HG03354 (cell line): Measurements from ENCODE around the gene CD22.
"Not testable (repeated sequence)": the region's sequence is repeated elsewhere in the genome, so short reads cannot be mapped to it uniquely, and the experiment has no call there.

Experiments
- ATAC-seq: cut with Tn5 transposase; IDR thresholded peaks from one replicate; pipeline ENCODE4 v1.9.1; 2021; ENCODE audit warnings: mild to moderate bottlenecking; ENCODE audit not compliant: unreplicated experiment, poor library complexity, severe bottlenecking

CD22 gene

GRCh38 chr19:35328851-35329285, at the start of gene CD22:
Gene CD22, plus strand, starts transcription at chr19:35329187. Its CDS starts 2,854 bp downstream, at chr19:35332041.
- ATAC-seq: peak; percentile 34

DNA sequence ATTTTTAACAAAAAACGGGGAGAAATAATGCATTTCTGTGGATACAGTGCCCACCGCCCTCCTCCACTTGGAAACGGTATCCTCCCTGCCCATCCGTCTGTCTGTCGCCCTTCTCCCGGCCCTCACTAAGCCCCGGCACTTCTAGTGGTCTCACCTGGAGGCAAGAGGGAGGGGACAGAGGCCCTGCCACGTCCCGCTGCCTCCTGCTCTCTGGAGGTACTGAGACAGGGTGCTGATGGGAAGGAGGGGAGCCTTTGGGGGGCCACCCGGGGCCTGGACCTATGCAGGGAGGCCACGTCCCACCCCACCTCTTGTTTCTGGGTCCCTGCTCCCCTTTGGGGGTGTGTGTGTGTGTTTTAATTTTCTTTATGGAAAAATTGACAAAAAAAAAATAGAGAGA, 49.6 kb upstream of the CD22 start:
- ATAC-seq: no peak

- no peak for ATAC-seq
Measured at GRCh38 chr19:35279985-35280821, 48.8 kb upstream of the CD22 start.

DNA sequence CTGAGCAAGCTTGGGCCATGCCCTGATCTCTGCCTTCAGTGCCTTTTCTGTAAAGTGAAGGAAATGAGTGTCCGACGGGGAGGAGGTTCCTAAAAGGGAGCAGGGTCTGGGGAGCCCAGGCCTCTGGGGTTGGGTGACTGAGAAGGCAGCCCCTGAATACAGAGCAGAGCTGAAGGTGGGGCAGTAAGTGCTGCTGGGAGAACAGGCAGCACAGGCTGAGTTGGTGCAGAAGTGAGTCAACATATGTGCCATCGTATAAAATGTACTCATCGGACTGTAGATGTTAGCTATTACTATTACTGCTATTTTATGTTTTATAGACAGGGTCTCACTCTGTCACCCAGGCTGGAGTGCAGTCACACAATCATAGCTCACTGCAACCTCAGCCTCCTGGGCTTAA, 47.7 kb upstream of the CD22 start:
- ATAC-seq: no peak

- ATAC-seq: no peak
Measured at GRCh38 chr19:35284153-35285094, 44.6 kb upstream of the CD22 start.

DNA sequence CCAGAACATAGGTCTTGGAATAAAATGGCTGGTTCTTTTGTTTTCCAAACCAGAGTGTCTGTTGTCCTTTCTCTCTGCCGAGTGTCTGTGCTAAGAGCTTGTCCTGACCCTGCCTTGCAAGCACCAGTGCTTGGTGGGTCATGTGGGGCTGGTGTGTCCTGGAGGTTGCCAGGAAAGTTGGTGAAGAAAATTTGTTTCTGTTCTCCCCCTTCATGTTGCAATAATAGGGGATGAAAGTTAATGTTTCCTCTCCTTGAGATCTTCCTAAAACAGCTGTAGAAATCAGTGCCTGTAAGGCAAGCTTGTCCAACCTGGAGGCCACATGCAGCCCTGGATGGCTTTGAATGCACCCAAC, 43.9 kb upstream of the CD22 start:
- no peak for ATAC-seq

DNA sequence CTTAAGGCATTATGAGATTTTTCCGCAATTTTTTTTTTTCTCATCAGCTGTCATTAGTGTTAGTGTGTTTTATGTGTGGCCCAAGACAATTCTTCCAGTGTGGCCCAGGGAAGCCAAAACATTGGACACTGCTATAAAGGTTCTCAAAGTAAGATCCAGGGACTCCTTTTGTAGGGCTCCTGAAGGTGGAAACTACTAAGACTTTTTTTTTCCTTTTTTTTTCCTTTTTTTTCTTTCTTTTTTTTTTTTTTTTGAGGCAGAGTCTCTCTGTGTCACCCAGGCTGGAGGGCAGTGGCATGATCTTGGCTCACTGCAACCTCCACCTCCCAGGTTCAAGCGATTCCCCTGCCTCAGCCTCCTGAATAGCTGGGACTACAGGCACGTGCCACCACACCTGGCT, 43.5 kb upstream of the CD22 start:
- not testable (repeated sequence) for ATAC-seq

DNA sequence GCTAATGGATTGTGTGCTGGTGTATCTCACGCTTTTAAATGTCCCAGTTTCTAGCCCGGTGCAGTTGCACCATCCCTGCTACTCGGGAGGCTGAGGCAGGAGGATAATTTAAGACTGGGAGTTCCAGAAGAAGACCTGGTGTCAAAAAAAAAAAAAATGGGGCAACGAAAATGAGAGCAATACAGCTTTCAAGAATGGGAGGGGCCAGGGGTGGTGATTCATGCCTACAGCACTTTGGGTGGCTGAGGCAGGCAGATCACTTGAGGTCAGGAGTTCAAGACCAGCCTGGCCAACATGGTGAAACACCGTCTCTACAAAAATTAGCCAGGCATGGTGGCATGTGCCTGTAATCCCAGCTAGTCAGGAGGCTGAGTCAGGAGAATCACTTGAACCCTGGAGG, 42.9 kb upstream of the CD22 start:
- ATAC-seq: not testable (repeated sequence)

- ATAC-seq: no peak
Measured at GRCh38 chr19:35287713-35288112, 41.3 kb upstream of the CD22 start.

GRCh38 chr19:35288331-35288730, 40.7 kb upstream of the CD22 start:
- ATAC-seq: no peak

- ATAC-seq: no peak
Measured at GRCh38 chr19:35288906-35289305, 40.1 kb upstream of the CD22 start.

DNA sequence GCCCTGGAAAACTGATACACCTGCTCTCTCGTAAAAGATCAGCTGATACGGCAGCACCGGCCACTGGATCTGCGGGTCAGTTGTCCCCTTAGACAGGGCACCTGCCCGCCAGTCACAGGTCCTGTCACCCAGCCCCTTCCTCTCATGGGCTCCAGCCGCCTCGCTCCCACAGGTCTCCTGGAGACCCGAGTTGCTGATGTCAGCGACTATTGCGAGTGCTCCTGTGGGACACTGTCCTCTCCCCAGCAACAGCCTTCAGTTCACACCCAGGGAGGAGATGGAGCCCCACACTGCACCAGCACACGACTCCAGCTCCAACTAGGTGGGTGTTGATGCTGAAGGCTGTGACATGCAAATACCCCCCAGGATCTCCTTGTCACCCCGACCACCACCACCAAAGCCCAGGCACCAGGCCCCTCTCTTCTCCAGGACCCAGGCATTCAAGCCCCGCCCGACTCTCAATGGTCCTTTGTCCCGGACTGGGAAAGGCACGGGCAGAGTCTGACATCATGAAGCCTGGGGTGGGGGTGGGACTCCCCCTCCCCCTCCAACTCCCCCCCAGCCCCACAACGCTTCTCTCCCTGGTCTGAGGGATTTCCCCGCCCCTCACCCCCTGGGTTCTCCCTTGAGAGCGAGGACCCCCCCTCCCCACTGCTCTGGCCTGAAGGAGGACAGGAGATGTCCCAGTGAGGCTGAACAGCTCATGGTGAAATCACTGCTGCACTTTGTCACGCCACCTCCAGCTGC, 38.4 kb upstream of the CD22 start:
- ATAC-seq: no peak

DNA sequence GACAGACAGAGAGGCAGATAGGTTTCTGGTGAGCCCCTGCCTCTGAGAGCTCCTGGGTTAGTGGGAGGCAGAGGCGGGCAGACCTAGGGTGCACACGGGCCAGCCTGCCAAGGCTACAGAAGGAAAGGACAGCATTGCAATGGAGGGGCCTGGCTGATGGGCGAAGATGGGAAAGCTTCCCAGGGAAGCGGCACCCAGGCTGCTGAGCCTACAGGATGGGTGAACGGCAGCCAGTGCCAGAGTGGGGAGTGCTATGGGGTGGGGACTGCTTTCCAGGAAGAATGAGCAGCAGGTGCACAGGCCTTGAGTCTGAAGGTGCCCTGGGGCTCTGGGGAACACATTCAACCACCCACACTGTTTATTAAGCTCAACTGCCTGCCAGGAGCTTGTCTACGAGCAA, 37.7 kb upstream of the CD22 start:
- no peak for ATAC-seq

- no peak for ATAC-seq
Measured at GRCh38 chr19:35291916-35292315, 37.1 kb upstream of the CD22 start, which contains the start of gene MAG. Gene MAG, plus strand, starts transcription at chr19:35292161. Its CDS starts 3,248 bp downstream, at chr19:35295409.

DNA sequence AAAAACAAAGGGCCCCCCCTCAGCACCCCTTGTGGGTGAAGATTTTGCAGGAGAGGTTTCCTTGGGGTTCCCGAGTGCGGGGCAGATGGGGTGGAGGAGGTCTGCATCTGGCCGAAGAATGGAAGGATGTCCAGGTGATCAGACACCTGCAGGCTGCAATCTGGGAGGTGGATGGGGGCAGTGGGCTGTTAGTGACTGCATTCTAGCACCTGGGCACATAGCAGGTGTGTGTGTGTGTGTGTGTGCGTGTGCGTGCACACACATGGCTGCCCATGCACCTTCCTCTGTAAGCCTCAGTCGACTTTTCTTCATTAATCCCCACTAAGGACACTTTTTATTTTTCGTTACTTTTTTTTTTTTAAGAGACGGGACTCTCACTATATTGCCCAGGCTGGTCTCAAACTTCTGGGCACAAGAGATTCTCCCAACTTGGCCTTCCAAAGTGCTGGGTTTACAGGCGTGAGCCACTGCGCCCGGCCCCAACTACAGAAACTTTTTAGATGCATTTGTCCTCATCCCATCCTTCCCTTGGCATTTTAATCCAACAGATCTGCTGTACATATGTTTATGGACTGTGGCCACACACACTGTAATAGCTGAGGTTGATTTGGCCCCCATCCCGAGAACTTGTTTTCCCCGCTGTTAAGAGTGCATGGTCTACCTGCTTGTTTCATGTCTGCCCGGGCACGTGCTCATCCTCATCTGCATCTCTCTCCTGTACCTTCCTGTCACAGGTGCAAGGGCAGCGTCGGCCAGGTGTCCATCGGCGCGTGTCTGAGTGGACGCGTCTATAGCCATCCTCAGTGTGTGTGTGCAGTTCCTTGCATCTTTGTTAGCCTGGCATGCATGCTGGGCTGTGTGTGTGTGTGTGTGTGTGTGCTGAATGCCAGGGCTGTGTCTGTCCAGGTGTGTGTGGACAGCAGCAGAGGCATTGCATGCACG, 36.3 kb upstream of the CD22 start:
- no peak for ATAC-seq

GRCh38 chr19:35293363-35293739, 35.6 kb upstream of the CD22 start:
- no peak for ATAC-seq

- ATAC-seq: no peak
Measured at GRCh38 chr19:35293808-35294207, 35.2 kb upstream of the CD22 start.

DNA sequence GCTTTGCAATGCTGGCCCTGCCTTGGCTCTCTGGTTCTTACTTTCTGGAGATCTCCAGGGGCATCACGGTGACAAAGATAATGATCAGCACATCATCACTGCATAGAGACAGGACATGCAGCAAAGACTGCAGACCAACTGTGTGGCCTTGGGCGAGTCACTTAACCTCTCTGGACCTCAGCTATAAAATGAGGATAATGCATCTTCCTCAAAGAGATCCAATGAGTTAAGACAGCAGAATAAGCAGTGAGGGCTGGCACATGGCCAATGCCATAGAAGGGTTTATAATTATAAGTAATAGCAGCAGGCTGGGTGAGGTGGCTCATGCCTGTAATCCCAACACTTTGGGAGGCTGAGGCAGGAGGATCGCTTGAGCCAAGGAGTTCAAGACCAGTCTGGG, 34.7 kb upstream of the CD22 start:
- no peak for ATAC-seq
